Measurements from ENCODE around the gene SLC17A4.

Gene SLC17A4

DNA sequence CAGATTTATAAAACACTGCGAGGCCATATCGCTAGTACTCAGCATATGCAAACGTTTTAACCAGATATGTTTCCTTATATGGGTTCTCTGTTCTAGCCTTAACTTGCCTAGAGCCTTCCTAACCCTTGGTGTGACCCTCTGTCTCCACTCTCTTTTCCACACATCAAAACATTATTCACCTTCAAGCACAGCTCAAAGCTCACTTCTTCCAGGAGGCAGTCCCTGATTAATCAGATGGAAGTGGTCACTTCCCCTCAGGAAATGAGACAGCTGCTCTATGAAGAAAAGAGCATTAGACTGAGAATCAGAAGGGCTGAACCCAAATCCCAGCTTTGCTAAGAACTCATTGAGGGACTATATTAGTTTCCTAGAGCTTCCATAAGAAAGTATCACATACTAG lies 39.8 kb upstream of the SLC17A4 start:
- no peak for DNase-seq (ENCODE audit: low read depth)
- no peak overlapping the region for H3K4me3 ChIP-seq (ENCODE audit: low read depth, low read length)
- no peak for TF ChIP-seq MAX (IDR thresholded peaks at IDR 0.05; ENCODE audit: low read depth, low read length)
- no peak for TF ChIP-seq CTCF (IDR thresholded peaks at IDR 0.05; ENCODE audit: low read depth, low read length)
- no peak for TF ChIP-seq MYC (IDR thresholded peaks at IDR 0.05; ENCODE audit: low read depth, low read length)
- no peak for TF ChIP-seq POLR2A (IDR thresholded peaks at IDR 0.05; ENCODE audit: extremely low read depth, insufficient read length)

GRCh38 chr6:25715794-25716193 lies 38.7 kb upstream of the SLC17A4 start:
- DNase-seq (ENCODE audit: low read depth), result no peak
- H3K4me3 ChIP-seq (ENCODE audit: low read depth, low read length), result no peak overlapping the region
- no peak for TF ChIP-seq CTCF (IDR thresholded peaks at IDR 0.05; ENCODE audit: low read depth, low read length)
- TF ChIP-seq POLR2A (IDR thresholded peaks at IDR 0.05; ENCODE audit: extremely low read depth, insufficient read length), result no peak
- no peak for TF ChIP-seq MYC (IDR thresholded peaks at IDR 0.05; ENCODE audit: low read depth, low read length)
- no peak for TF ChIP-seq MAX (IDR thresholded peaks at IDR 0.05; ENCODE audit: low read depth, low read length)

DNA sequence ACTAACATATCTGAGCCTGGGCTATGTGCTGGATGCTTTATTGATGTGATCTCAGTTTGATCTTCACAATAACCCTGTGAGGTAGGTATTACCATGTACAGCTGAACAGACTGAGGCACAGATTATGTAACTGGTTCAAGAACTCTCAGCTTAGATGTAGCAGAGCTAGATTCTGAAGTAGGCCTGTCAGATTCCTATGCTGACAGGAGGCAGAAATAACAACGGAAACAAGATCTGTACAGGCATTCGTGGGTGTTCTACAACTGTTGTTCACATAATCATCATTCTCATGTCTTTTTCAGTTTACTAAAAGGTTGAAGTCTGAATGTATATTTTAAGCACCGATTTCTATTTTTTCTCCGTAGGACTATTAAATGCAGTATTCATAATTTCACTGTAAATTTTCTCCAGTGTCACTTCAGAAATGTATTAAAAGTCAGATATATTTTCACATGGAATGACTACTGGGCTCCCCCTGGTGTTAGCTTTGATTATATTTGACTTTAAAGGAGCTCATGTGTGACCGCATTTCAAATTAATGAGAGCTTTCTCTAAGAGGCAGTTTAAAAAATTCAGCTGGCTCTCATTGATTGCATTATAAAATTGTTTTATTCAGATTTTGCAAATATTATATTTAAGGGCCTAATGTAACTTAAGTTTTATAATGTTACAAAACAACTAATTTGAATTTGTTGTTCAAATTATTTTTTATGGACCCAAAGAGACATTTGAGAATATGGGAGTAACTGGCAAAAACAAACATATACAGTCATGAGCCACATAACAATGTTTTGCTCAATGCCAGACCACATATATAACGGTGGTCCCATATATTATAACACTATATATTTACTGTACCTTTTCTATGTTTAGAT lies 36.4 kb upstream of the SLC17A4 start:
- DNase-seq (ENCODE audit: low read depth), result peak; percentile 39
- TF ChIP-seq MAX (IDR thresholded peaks at IDR 0.05; ENCODE audit: low read depth, low read length) (no peak), CTCF (IDR thresholded peaks at IDR 0.05; ENCODE audit: low read depth, low read length) (peak; percentile 21)
- H3K4me3 ChIP-seq (ENCODE audit: low read depth, low read length), result no peak overlapping the region

DNA sequence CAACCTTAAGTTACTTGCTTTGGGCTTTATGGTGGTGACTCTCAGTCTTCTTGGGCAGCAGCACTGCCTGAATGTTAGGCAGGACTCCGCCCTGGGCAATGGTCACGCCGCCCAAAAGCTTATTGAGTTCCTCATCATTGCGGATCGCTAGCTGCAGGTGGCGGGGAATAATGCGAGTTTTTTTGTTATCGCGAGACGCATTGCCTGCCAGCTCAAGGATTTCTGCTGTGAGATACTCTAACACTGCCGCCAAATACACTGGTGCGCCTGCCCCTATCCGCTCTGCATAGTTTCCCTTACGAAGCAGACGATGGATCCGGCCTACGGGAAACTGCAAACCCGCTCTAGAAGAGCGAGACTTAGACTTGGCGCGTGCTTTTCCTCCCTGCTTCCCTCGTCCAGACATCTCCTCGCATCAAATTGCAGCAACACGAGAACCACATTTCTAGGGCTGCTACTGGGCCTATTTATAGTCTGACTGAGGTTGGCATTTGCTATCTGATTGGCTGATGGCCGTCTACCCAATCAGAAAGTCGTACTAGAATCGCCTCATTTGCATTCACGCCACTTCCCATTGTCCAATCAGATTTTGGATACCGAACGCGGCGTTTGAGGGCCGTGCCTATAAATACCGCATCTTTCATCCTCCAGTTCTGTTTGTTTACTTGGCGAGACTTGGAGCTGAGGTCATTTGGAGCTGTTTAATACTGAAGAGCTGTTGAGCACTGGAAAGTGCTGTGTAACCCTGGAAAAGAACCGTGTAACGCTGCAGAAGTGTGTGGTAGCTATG lies 28.2 kb upstream of the SLC17A4 start:
- no peak overlapping the region for H3K4me3 ChIP-seq (ENCODE audit: low read depth, low read length)
- TF ChIP-seq POLR2A (IDR thresholded peaks at IDR 0.05; ENCODE audit: extremely low read depth, insufficient read length) (no peak), MAX (IDR thresholded peaks at IDR 0.05; ENCODE audit: low read depth, low read length) (no peak), MYC (IDR thresholded peaks at IDR 0.05; ENCODE audit: low read depth, low read length) (no peak), CTCF (IDR thresholded peaks at IDR 0.05; ENCODE audit: low read depth, low read length) (no peak)
- DNase-seq (ENCODE audit: low read depth), result no peak

DNA sequence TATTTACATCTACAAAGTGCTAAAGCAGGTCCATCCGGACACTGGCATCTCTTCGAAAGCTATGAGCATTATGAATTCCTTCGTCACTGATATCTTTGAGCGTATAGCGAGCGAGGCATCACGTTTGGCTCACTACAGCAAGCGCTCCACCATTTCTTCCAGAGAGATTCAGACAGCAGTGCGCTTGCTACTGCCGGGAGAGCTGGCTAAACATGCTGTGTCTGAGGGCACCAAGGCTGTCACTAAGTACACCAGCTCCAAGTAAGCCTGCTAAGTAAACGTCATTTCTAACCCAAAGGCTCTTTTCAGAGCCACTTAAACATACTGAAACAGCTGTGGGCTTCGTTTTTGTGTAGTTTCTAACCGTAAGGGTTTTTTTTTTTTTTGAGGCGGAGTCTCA lies 27.5 kb upstream of the SLC17A4 start:
- TF ChIP-seq POLR2A (IDR thresholded peaks at IDR 0.05; ENCODE audit: extremely low read depth, insufficient read length) (no peak), CTCF (IDR thresholded peaks at IDR 0.05; ENCODE audit: low read depth, low read length) (no peak), MAX (IDR thresholded peaks at IDR 0.05; ENCODE audit: low read depth, low read length) (no peak), MYC (IDR thresholded peaks at IDR 0.05; ENCODE audit: low read depth, low read length) (no peak)
- H3K4me3 ChIP-seq (ENCODE audit: low read depth, low read length), result no peak overlapping the region
- DNase-seq (ENCODE audit: low read depth), result no peak
